Activated CD4-positive, alpha-beta memory T cell treated with anti-CD3 and anti-CD28 coated beads, Interleukin-2, amount 10 ng/mL, durations not matched to agents 7 days and 5 days (primary cell): ENCODE results near the gene PRKCE. TPM values are rescaled to one million over a fixed set of nuclear protein-coding genes. Genes with fewer than 3 reads are reported as not detected.

Experiments used
- CTCF ChIA-PET: fragments of 350-600 bp; sonication (Branson Sonifier 250); formaldehyde crosslinking; loops from one replicate; lab custom pipeline; 2021; ENCODE audit warnings: antibody characterized with exemption, inconsistent platforms; lab: Charles Lee
- POLR2A ChIA-PET: fragments of 350-600 bp; sonication (Branson Sonifier 250); formaldehyde crosslinking; loops from one replicate; lab custom pipeline; 2021; ENCODE audit warnings: antibody characterized with exemption; lab: Charles Lee
- DNase-seq: peaks from one replicate; pipeline ENCODE4 v3.0.0-alpha.2; 2020
- H3K27ac Mint-ChIP-seq: one replicate; pipeline ENCODE4 v1.8.0; 2021; ENCODE audit warnings: mild to moderate bottlenecking, mixed read lengths
- H3K27me3 Mint-ChIP-seq: one replicate; pipeline ENCODE4 v1.8.0; 2021; ENCODE audit warnings: mixed read lengths
- H3K36me3 Mint-ChIP-seq: one replicate; pipeline ENCODE4 v1.8.0; 2021; ENCODE audit warnings: low read depth, mixed read lengths
- H3K4me1 Mint-ChIP-seq: one replicate; pipeline ENCODE4 v1.8.0; 2021; ENCODE audit warnings: mixed read lengths
- H3K4me3 Mint-ChIP-seq: one replicate; pipeline ENCODE4 v1.8.0; 2021; ENCODE audit warnings: mild to moderate bottlenecking, mixed read lengths
- H3K9me3 Mint-ChIP-seq: one replicate; pipeline ENCODE4 v1.8.0; 2021; ENCODE audit warnings: mixed read lengths
- total RNA-seq, 2 experiments: library from RNA; stranded (reverse); gene quantifications; one replicate each; pipeline ENCODE4 v1.2.3, GENCODE V29; 2021

The PRKCE gene
- total RNA-seq, 2 experiments from 2014 or later = 20.6 to 23.3 TPM

DNA sequence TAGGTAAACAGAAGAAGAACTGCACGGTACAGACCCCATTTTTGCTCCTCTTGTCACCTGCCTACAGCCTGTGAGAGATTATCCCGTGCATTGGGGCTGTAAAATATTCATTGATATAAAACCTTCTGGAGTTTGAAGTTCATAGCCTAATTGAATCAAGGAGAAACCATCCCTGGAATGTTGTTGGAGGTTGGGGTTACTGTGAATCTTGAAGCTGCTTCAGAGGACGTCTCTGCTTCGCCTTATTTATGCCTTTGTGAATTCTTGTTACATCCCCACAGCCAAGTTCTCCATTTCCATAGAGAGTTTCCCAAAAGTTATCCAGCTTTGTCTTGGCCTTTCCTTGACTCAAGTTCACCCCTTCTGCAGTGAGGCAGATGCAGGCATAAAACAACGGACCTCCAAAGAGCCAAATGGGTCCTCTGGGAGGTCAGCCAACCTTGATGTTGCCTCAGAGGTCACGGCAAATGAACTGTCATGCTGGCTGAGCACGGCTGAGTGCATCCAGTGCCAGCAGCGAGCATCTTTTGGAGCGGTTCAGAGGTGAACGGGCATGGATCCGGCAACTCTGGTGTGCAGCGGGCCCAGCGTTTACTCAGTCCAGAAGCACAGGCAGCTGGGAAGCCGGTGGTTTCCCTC lies 317.6 kb downstream of the PRKCE start:
- H3K27me3 Mint-ChIP-seq = no peaks in the 10 kb centered on the region
- DNase-seq = no peak
- peaks cover 10% of the 10 kb centered on the region for H3K4me1 Mint-ChIP-seq
- no peaks in the 10 kb centered on the region for H3K9me3 Mint-ChIP-seq
- ChIA-PET POLR2A (interaction anchor here (1.4 kb wide), 1 partner anchor 24 kb away, joined by 3 read pairs; no protein-coding TSS in a partner anchor), CTCF (no interaction called here)
- H3K36me3 Mint-ChIP-seq = no peaks in the 10 kb centered on the region
- H3K27ac Mint-ChIP-seq = no peak overlapping the region
- H3K4me3 Mint-ChIP-seq = no peak overlapping the region

DNA sequence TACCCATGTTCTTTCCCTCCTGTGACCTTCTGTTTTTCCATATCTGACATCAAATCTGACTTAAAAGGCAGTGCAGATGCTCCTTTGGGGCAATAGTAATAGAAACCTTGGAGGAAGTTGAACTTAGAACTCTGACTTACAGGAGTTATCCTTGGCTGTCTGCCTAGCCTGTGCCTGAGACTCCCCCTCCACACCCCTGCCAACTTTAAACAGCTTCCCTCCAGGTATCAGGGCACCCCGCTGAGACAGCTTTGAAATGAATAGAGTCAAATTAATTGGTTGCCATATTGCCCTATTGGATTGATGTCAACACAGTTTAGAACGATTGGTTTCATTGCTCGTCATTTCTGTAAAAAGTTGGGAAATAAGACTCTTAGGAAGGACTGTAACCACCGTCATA lies 322.0 kb downstream of the PRKCE start:
- Mint-ChIP-seq H3K4me3 (no peak overlapping the region), H3K27ac (no peak overlapping the region), H3K4me1 (no peaks in the 10 kb centered on the region), H3K9me3 (no peaks in the 10 kb centered on the region), H3K27me3 (no peaks in the 10 kb centered on the region), H3K36me3 (no peaks in the 10 kb centered on the region)
- ChIA-PET POLR2A (no interaction called here), CTCF (interaction anchor here (1.7 kb wide), 1 partner anchor 20 kb away, joined by 3 read pairs; no protein-coding TSS in a partner anchor)
- no peak for DNase-seq

DNA sequence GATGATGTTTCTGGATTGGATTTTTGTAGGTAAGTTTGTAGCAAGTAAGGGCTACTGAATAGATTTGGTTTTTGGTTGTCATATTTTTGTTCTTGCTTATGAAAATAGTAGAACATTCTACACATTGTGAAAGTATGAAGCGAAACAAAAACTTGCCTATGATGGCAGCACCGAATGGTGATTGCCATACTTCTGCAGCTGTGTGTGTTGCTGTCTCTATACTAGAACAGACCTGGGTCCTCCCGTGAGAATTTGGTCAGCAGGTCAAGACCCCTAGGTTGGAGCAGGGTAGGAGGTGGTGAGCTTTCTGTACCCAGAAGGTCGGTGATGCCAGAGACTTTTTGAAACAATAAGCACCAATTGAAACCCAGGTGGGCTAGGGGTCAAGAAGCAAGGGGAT lies 322.6 kb downstream of the PRKCE start:
- Mint-ChIP-seq H3K4me3 (no peak overlapping the region), H3K27ac (no peak overlapping the region), H3K4me1 (no peaks in the 10 kb centered on the region), H3K9me3 (no peaks in the 10 kb centered on the region), H3K27me3 (no peaks in the 10 kb centered on the region), H3K36me3 (no peaks in the 10 kb centered on the region)
- POLR2A ChIA-PET = no interaction called here
- no peak for DNase-seq
- CTCF ChIA-PET = interaction anchor here (1.7 kb wide), 1 partner anchor 19 kb away, joined by 3 read pairs; no protein-coding TSS in a partner anchor

DNA sequence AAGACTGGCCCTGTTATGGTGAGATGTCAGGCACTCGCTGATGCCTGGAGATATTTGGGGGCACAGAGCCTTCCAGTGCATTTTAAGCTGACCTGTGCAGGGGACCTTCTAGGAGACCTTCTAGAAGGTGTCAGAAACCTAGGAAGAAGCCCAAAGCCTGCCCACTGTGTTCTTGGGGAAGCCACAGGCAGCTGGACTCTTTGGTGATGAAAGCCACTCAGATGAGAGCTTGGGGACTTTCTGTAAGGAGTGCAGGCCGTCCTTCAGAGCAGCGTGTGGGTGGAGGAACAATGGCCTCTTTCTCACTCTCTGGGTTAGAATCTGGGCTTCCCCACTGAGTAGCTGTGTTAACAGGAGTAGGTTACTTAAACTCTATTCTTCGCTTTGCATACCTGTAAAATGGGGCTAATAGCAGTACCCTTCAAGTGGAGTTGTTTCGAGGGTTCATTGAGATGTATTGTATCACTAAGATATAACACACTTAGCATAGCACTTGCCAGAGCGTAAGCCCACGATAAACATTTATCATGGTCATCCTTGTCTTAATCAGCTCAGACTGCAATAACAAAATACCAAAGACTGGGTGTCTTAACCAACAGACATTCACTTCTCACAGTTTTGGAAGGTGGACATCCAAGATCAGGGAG lies 323.4 kb downstream of the PRKCE start:
- Mint-ChIP-seq H3K36me3 (no peaks in the 10 kb centered on the region), H3K4me3 (no peak overlapping the region), H3K9me3 (no peaks in the 10 kb centered on the region), H3K27ac (no peak overlapping the region), H3K4me1 (peaks cover 7% of the 10 kb centered on the region), H3K27me3 (no peaks in the 10 kb centered on the region)
- no peak for DNase-seq
- ChIA-PET CTCF (no interaction called here), POLR2A (no interaction called here)

DNA sequence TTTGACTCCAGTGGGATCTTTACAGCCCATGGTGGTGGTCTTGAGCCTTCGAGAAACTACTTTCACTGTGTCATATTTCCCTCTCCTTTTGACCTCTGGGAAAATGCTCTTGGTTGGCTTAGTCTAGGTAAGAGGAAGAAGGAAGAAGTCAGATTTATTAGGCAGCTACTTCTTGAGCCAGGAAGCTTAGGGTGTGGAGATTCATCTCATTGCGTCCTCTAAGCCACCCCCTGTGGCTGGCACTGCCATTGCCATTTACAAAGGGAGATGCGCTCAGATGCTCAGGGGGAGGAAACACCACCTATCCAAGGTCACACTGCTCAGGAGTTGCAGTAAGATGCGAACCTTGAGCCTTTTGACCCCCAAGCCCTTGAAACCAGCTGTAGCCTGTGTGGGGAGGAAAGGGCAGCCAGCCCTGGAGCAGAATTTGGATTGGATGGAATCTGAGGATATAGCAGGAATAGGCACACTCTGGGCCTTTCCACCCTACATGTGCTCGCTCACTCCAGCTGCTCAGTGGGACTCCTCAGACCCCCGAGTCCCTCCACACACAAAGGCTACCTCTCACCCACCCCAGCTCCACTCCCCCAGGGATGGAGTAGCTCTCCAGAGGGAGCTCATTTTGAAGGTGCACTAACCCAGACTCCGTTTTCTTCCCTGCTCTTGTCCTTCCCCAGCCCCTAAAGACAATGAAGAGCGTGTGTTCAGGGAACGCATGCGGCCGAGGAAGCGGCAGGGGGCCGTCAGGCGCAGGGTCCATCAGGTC lies 324.5 kb downstream of the PRKCE start:
- Mint-ChIP-seq H3K27me3 (no peaks in the 10 kb centered on the region), H3K27ac (no peak overlapping the region), H3K36me3 (no peaks in the 10 kb centered on the region), H3K4me1 (peaks cover 8% of the 10 kb centered on the region), H3K4me3 (no peak overlapping the region), H3K9me3 (no peaks in the 10 kb centered on the region)
- POLR2A ChIA-PET = no interaction called here
- DNase-seq = no peak
- CTCF ChIA-PET = no interaction called here

DNA sequence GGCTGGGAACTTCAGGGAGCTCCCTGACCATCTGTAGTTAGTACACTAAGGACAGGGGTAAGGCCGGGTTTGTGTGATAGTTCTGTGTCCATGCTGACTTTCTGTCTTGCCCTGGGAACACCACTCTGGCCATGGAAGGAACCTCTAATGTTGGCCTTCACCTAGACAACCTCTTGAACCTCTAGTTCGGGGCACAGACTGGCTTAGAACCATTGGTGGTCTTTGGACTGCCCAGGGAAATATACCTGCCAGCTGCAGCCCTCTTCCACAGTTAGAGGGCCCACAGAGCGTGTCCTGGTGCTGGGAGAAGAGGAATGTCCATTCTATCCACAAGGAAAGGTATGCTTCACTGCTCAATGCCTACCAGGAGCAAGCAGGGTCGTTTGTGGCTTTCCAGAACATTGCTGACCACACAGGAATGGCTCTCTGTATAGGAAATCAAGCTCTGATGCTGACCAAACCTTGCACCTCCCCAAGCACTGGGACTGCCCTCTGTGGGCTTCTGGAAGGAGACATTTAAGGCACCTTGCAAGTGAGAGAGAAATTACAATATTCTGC lies 326.9 kb downstream of the PRKCE start:
- DNase-seq = no peak
- H3K27me3 Mint-ChIP-seq = no peaks in the 10 kb centered on the region
- no peaks in the 10 kb centered on the region for H3K36me3 Mint-ChIP-seq
- no peak overlapping the region for H3K4me3 Mint-ChIP-seq
- peaks cover 8% of the 10 kb centered on the region for H3K4me1 Mint-ChIP-seq
- H3K9me3 Mint-ChIP-seq = no peaks in the 10 kb centered on the region
- CTCF ChIA-PET = no interaction called here
- POLR2A ChIA-PET = no interaction called here
- no peak overlapping the region for H3K27ac Mint-ChIP-seq

DNA sequence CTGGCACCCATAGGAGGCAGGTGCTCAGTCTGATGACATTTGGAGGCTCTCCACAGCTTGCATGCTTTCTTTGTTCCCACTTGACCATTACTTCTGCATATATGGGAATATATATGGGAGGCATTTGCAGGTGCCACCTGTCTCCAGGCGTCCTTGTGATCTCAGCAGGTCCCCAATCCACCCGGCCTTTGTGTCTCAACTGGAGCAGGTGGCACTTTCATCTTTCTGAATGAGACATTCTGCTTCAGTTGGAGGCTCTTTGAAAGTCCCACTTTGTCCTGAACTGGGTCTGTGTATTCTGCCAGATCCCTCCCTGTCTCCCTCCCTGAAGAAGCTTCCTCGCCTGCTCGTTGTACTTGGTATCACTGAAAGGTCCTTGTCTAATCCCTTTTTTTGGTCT lies 327.6 kb downstream of the PRKCE start:
- Mint-ChIP-seq H3K27me3 (no peaks in the 10 kb centered on the region), H3K4me3 (no peak overlapping the region), H3K36me3 (no peaks in the 10 kb centered on the region), H3K4me1 (peaks cover 8% of the 10 kb centered on the region), H3K9me3 (no peaks in the 10 kb centered on the region), H3K27ac (no peak overlapping the region)
- ChIA-PET CTCF (no interaction called here), POLR2A (no interaction called here)
- no peak for DNase-seq

DNA sequence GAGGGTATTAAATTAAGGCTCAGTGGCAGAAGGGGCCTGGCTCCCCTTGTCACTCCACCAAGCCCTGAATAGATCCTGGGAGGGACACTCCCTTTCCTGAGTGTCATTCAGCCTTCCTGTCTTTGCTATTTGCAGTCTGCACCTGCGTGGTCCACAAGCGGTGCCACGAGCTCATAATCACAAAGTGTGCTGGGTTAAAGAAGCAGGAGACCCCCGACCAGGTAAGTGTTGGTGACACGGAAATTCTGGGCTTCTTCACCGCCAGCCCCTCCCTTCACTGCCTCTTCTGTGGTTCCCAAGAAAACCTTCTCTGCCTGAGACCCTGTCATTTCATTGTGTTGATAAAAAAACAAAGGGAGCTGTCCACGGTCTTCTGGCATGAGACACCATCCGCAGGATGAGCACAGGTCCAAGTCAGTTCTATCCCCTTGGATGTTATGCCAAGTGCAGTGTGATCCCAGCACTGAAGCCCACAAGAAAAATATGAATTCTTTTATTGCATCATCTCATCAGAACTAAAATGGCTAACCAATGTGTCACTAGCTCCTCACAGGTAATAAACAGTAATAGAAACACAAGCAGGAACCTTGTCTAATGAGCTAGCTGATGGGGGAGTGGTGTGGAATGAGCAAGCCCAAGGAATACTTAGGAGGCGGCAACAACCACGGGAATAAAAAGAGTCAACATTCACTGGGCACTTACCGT lies 328.8 kb downstream of the PRKCE start:
- Mint-ChIP-seq H3K4me3 (no peak overlapping the region), H3K9me3 (no peaks in the 10 kb centered on the region), H3K36me3 (no peaks in the 10 kb centered on the region), H3K4me1 (peaks cover 11% of the 10 kb centered on the region), H3K27ac (no peak overlapping the region), H3K27me3 (no peaks in the 10 kb centered on the region)
- ChIA-PET CTCF (no interaction called here), POLR2A (no interaction called here)
- no peak for DNase-seq

DNA sequence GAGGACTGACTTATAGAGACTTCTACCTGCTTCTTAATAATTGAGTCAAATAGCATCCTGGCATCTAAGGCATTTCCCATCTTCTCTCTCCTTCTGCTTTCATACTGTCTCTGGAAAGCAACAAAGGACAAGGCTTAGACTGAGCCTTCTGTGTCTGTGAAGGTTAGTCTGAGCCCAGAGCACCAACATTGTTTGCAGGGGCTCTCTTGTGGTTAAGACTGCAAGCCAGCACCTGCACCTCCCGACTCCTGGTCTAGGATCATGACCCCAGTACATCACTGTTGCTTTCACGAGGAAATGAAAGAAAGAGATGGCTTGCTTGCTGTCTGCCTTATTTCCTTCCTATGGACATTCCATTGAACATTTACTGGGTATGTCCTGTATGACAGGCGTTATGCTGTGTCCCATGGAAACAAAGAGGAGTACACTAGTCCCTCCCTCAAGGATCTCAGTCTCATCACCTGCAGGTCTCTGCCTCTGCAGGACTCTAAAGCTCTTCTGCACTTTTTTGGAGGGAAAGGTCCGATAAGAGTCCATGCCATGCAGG lies 330.0 kb downstream of the PRKCE start:
- H3K36me3 Mint-ChIP-seq = no peaks in the 10 kb centered on the region
- no peak overlapping the region for H3K4me3 Mint-ChIP-seq
- ChIA-PET CTCF (no interaction called here), POLR2A (no interaction called here)
- H3K27me3 Mint-ChIP-seq = no peaks in the 10 kb centered on the region
- no peak overlapping the region for H3K27ac Mint-ChIP-seq
- DNase-seq = no peak
- no peaks in the 10 kb centered on the region for H3K9me3 Mint-ChIP-seq
- peaks cover 11% of the 10 kb centered on the region for H3K4me1 Mint-ChIP-seq

DNA sequence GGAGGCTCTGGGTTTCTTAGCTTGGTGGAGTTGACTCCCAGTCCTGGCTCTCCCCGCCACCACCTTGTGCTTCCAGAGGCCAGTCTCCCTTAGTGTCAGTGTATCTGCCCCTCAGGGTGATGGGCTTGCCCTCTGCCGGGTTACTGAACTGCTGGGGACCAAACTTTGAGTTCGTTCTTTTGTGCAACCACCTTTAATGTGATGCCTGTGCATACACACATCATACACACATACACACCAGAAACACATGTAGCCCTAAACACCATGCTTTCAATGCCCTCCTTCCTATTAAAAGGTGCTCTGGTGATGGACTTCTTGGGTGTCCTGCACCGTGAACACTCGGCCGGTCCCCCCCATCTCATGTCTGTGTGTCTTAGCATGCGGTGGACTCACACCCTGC lies 330.6 kb downstream of the PRKCE start:
- Mint-ChIP-seq H3K4me1 (peaks cover 11% of the 10 kb centered on the region), H3K9me3 (no peaks in the 10 kb centered on the region), H3K4me3 (no peak overlapping the region), H3K36me3 (no peaks in the 10 kb centered on the region), H3K27ac (no peak overlapping the region), H3K27me3 (no peaks in the 10 kb centered on the region)
- ChIA-PET CTCF (no interaction called here), POLR2A (no interaction called here)
- no peak for DNase-seq

DNA sequence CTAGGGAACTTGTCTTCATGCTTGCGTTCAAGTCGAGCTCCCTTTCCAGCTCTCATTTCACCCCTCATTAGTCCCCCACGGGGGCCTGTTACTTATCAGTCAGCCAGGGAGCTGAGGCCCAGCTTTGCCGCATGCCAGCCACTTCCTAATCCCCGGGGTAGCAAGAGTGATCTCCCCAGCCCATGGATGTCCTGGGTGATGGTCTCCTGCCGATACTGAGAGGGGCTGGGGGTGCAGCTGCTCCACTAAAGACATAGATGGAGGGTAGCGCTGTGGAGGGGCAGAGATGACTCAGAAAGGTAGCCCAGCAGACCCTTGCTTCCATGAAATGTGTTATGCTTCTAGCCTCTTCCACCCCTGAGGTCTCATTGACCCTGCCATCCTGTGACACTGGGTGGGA lies 331.7 kb downstream of the PRKCE start:
- CTCF ChIA-PET = interaction anchor here (1.2 kb wide), 1 partner anchor 480 kb away, joined by 3 read pairs; no protein-coding TSS in a partner anchor

DNA sequence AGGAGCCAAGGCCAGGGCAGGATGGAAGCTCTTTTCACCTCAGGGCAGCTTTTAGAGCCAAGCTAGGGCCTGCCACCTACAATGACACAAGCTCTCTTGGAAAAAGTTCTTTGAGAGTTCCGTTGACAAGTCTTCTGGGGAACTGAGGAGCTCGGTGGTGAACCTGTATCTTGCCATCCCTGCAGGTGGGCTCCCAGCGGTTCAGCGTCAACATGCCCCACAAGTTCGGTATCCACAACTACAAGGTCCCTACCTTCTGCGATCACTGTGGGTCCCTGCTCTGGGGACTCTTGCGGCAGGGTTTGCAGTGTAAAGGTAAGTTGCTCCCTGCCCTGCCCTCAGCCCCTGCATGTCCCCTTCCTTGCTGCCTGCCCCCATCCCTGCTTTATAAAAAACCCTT lies 332.9 kb downstream of the PRKCE start:
- Mint-ChIP-seq H3K27ac (no peak overlapping the region), H3K9me3 (no peaks in the 10 kb centered on the region), H3K27me3 (no peaks in the 10 kb centered on the region), H3K4me3 (no peak overlapping the region), H3K36me3 (no peaks in the 10 kb centered on the region), H3K4me1 (peaks cover 8% of the 10 kb centered on the region)
- no peak for DNase-seq
- CTCF ChIA-PET = interaction anchor here (0.7 to 1.3 kb wide), 3 partner anchors 9 to 479 kb away, joined by 3 to 4 read pairs (median 4); no protein-coding TSS in a partner anchor
- POLR2A ChIA-PET = no interaction called here

More for the DNA sequence above, 331.7 kb downstream of the PRKCE start:
- no peaks in the 10 kb centered on the region for H3K36me3 Mint-ChIP-seq
- no peaks in the 10 kb centered on the region for H3K27me3 Mint-ChIP-seq
- H3K4me3 Mint-ChIP-seq = no peak overlapping the region
- no peak overlapping the region for H3K27ac Mint-ChIP-seq
- no peak for DNase-seq
- H3K9me3 Mint-ChIP-seq = no peaks in the 10 kb centered on the region
- POLR2A ChIA-PET = no interaction called here
- H3K4me1 Mint-ChIP-seq = peaks cover 11% of the 10 kb centered on the region
